MG63 (cell line): ENCODE data around the gene ABHD12. TPM values are rescaled to one million over a fixed set of nuclear protein-coding genes. Genes with fewer than 3 reads are reported as not detected.
A peak's percentile ranks its signal among the peaks of the same experiment; 100 is the strongest.

Experiments used
- DNase-seq: peaks from one replicate; pipeline ENCODE4 v3.0.0-alpha.2; 2020
- H3K27me3 ChIP-seq: fragments of 250-450 bp; sonication (Bioruptor Pico); 2 replicates; pipeline ENCODE4 v1.5.1; 2020; ENCODE audit warnings: mild to moderate bottlenecking, moderate library complexity
- H3K36me3 ChIP-seq: fragments of 250-450 bp; sonication (Bioruptor Pico); 2 replicates; pipeline ENCODE4 v1.5.1; 2020; ENCODE audit warnings: mild to moderate bottlenecking, moderate library complexity
- H3K4me3 ChIP-seq: fragments of 250-450 bp; sonication (Bioruptor Pico); 2 replicates; pipeline ENCODE4 v1.5.1; 2020; ENCODE audit warnings: mild to moderate bottlenecking, moderate library complexity
- H3K9me3 ChIP-seq: fragments of 250-450 bp; sonication (Bioruptor Pico); 2 replicates; pipeline ENCODE4 v1.5.1; 2020; ENCODE audit warnings: mild to moderate bottlenecking, moderate library complexity
- total RNA-seq: library from RNA; depleted of rRNA; stranded (reverse); fragments of >200 nt; shearing (Covaris generic); gene quantifications from 2 replicates; pipeline ENCODE4 v1.2.3, GENCODE V29; 2014; ENCODE audit warnings: low replicate concordance

ABHD12 gene
- total RNA-seq, 1 experiment from 2014 or later: 15.9 TPM

- H3K9me3 ChIP-seq: peaks cover 3% of the 10 kb centered on the region
- no peaks in the 10 kb centered on the region for H3K36me3 ChIP-seq
- no peak overlapping the region for H3K4me3 ChIP-seq
- H3K27me3 ChIP-seq: no peaks in the 10 kb centered on the region
- DNase-seq: no peak
Observed at GRCh38 chr20:25368526-25368925, 22.1 kb downstream of the ABHD12 start.

- Histone ChIP-seq H3K9me3 (no peaks in the 10 kb centered on the region), H3K36me3 (no peaks in the 10 kb centered on the region), H3K27me3 (no peaks in the 10 kb centered on the region), H3K4me3 (no peak overlapping the region)
- DNase-seq: no peak
Observed at GRCh38 chr20:25364879-25365699, 25.5 kb downstream of the ABHD12 start.

- Histone ChIP-seq H3K27me3 (no peaks in the 10 kb centered on the region), H3K9me3 (no peaks in the 10 kb centered on the region), H3K36me3 (no peaks in the 10 kb centered on the region), H3K4me3 (no peak overlapping the region)
- no peak for DNase-seq
Observed at GRCh38 chr20:25364180-25364788, 26.4 kb downstream of the ABHD12 start.

GRCh38 chr20:25361287-25361683 is 29.4 kb downstream of the ABHD12 start:
- no peaks in the 10 kb centered on the region for H3K27me3 ChIP-seq
- peak; percentile 29 for DNase-seq
- no peaks in the 10 kb centered on the region for H3K36me3 ChIP-seq
- no peaks in the 10 kb centered on the region for H3K9me3 ChIP-seq
- H3K4me3 ChIP-seq: no peak overlapping the region

GRCh38 chr20:25360631-25361286 is 29.9 kb downstream of the ABHD12 start:
- DNase-seq: peak; percentile 7
- Histone ChIP-seq H3K27me3 (no peaks in the 10 kb centered on the region), H3K9me3 (no peaks in the 10 kb centered on the region), H3K36me3 (no peaks in the 10 kb centered on the region), H3K4me3 (no peak overlapping the region)

- Histone ChIP-seq H3K27me3 (no peaks in the 10 kb centered on the region), H3K9me3 (no peaks in the 10 kb centered on the region), H3K4me3 (no peak overlapping the region), H3K36me3 (no peaks in the 10 kb centered on the region)
- DNase-seq: no peak
Observed at GRCh38 chr20:25356271-25356933, 34.2 kb downstream of the ABHD12 start.

GRCh38 chr20:25355866-25356265 is 34.8 kb downstream of the ABHD12 start:
- Histone ChIP-seq H3K36me3 (no peaks in the 10 kb centered on the region), H3K9me3 (no peaks in the 10 kb centered on the region), H3K27me3 (no peaks in the 10 kb centered on the region), H3K4me3 (no peak overlapping the region)
- DNase-seq: no peak

DNA sequence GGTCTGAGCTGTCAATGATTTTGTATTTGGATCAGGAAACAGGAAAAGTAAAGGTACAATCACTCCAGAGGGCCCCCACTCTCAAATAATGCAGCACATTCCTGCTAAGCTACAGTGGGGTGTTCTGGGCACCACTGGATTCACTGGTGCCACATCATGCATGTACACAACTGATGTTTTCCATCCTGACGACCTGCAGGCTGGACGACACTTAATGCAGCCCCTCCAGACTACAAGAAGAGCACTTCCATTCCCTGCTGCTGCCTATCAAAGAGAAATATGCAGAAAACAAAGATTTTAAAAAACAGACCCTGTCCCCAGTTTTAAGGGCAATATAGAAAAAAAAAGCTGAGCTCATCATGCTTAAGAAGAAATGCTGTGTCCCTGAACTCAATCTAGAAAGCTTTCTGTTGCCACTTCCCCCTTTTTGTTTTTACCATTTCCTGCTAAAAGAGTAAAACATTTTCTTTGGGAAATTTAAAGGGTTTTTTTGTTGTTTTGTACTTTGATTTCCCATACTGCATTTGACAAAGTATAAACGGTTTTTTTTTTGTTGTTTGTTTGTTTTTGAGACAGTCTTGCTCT is 35.5 kb downstream of the ABHD12 start:
- Histone ChIP-seq H3K27me3 (no peaks in the 10 kb centered on the region), H3K36me3 (no peaks in the 10 kb centered on the region), H3K4me3 (no peak overlapping the region), H3K9me3 (no peaks in the 10 kb centered on the region)
- DNase-seq: no peak

GRCh38 chr20:25353747-25354705 is 36.6 kb downstream of the ABHD12 start:
- DNase-seq: no peak
- H3K36me3 ChIP-seq: no peaks in the 10 kb centered on the region
- H3K27me3 ChIP-seq: no peaks in the 10 kb centered on the region

GRCh38 chr20:25353353-25353746 is 37.3 kb downstream of the ABHD12 start:
- Histone ChIP-seq H3K4me3 (no peak overlapping the region), H3K27me3 (no peaks in the 10 kb centered on the region), H3K9me3 (no peaks in the 10 kb centered on the region), H3K36me3 (no peaks in the 10 kb centered on the region)
- no peak for DNase-seq

More at GRCh38 chr20:25353747-25354705, 36.6 kb downstream of the ABHD12 start:
- Histone ChIP-seq H3K4me3 (no peak overlapping the region), H3K9me3 (no peaks in the 10 kb centered on the region)

GRCh38 chr20:25352746-25353145 is 37.9 kb downstream of the ABHD12 start:
- no peaks in the 10 kb centered on the region for H3K27me3 ChIP-seq
- no peaks in the 10 kb centered on the region for H3K36me3 ChIP-seq
- no peak overlapping the region for H3K4me3 ChIP-seq
- no peak for DNase-seq
- no peaks in the 10 kb centered on the region for H3K9me3 ChIP-seq

GRCh38 chr20:25351024-25351360 is 39.6 kb downstream of the ABHD12 start:
- no peaks in the 10 kb centered on the region for H3K9me3 ChIP-seq
- DNase-seq: no peak
- H3K36me3 ChIP-seq: no peaks in the 10 kb centered on the region
- H3K4me3 ChIP-seq: no peak overlapping the region
- H3K27me3 ChIP-seq: no peaks in the 10 kb centered on the region

DNA sequence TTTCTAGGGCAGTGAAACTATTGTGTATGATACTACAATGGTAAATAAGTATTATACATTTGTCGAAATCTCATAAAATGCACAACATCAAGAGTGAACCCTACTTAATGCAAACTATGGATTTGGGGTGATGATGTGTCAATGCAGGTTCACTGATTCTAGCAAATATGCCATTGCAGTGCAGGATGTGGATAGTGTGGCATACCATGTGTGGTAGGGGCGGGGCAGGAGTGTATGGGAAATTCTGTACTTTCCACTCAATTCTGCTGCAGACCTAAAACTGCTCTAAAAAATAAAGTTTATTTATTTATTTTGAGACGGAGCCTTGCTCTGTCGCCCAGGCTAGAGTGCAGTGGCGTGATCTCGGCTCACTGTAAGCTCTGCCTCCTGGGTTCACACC is 44.3 kb downstream of the ABHD12 start:
- Histone ChIP-seq H3K36me3 (no peaks in the 10 kb centered on the region), H3K9me3 (no peaks in the 10 kb centered on the region), H3K27me3 (no peaks in the 10 kb centered on the region), H3K4me3 (no peak overlapping the region)
- DNase-seq: no peak

DNA sequence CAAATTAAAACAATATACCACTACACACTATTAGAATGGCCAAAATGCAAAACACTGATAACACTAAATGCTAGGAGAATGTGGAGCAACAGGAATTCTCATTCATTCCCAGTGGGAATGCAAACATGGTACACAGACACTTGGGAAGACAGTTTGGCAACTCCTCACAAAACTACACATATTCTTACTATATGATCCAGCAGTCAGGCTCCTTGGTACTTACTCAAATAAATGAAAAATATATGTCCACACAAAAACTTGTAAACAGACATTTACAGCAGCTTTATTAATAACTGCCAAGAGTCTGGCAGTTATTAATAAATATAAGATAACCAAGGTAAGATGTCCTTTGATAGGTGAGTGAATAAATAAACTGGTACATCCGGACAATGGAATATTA is 44.9 kb downstream of the ABHD12 start:
- Histone ChIP-seq H3K4me3 (no peak overlapping the region), H3K27me3 (no peaks in the 10 kb centered on the region), H3K36me3 (no peaks in the 10 kb centered on the region), H3K9me3 (no peaks in the 10 kb centered on the region)
- no peak for DNase-seq

GRCh38 chr20:25344634-25345033 is 46.0 kb downstream of the ABHD12 start:
- H3K36me3 ChIP-seq: no peaks in the 10 kb centered on the region
- H3K27me3 ChIP-seq: no peaks in the 10 kb centered on the region
- DNase-seq: no peak
- no peaks in the 10 kb centered on the region for H3K9me3 ChIP-seq
- no peak overlapping the region for H3K4me3 ChIP-seq
